NCI-H1694 treated with DMSO at 0.1 percent for 48 hours (cell line): ENCODE data around the gene PSMB2.

Experiments
- DNase-seq: peaks from one replicate; lab custom pipeline; 2025; lab: John Stamatoyannopoulos, UW

Gene PSMB2

GRCh38 chr1:35642471-35642955, 1.2 kb upstream of the PSMB2 start:
- no peak for DNase-seq

DNA sequence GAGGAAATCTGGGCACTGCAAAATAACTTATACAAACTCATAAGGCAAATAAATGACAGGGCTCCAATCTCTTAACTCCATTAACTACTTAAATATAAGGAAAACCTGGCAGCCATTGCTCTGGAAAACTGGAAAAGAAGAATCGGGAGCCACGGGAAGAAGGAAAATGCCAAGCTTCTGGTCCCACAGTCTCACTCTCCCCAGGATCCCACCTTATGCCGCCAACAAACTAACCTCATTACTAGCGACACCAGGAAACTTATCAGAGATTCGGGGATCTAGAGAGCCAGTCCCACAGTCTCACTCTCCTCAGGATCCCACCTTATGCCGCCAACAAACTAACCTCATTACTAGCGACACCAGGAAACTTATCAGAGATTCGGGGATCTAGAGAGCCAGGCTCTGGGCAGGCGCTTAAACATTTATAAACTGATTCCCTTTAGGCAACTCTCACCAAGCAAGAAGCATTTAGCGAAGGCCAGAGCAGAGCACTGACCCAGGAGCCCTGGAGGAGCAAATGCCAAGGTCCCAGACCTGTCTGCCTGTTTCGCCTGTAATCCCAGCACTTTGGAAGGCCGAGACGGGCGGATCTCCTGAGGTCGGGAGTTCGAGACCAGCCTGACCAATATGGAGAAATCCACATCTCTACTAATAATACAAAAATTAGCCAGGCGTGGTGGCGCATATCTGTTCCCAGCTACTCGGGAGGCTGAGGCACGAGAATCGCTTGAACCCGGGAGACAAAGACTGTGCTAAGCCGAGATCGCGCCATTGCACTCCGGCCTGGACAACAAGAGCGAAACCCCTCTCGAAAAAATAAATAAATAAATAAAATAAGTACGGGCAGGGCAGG, 720 bp downstream of the PSMB2 start:
- DNase-seq: no peak

- no peak for DNase-seq
Measured at GRCh38 chr1:35637401-35637809, 3.9 kb downstream of the PSMB2 start.

- DNase-seq: no peak
Measured at GRCh38 chr1:35633547-35633946, 7.8 kb downstream of the PSMB2 start.

DNA sequence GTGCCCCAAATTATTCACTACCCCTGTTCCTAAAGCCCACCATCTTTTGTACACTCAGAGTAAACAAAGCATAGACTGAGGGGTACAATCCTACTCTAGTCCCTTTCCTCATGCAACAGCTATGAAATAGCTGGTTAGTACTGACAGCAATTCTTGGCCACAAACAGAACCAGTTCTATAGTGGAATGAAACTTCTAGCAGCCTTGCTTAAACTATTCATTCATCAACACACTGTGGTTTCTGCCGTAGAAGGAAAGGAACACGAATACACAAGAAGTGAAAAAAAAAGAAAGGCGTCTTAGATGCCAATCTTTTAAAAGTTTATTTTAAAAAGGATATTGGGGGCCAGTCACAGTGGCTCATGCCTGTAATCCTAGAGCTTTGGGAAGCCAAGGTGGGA, 9.9 kb downstream of the PSMB2 start:
- DNase-seq: no peak

DNA sequence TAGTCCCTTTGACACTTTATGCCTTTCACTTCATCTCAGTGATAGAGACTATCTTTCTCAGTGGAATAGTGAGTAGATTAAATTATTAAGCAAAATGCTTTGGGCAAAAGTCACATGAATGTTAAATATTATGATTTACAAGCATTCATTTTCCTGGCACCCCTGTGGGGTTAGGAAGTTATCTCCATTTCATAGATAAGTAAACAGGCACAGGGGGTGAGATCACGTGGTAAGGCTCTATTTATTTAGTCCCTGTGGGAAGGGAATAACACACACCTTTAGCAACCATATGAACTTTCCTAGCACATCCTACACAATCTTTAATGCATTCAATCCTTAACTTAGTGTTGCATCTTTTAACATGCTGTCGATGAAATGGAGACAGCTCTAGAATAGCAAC, 12.3 kb downstream of the PSMB2 start:
- no peak for DNase-seq

DNA sequence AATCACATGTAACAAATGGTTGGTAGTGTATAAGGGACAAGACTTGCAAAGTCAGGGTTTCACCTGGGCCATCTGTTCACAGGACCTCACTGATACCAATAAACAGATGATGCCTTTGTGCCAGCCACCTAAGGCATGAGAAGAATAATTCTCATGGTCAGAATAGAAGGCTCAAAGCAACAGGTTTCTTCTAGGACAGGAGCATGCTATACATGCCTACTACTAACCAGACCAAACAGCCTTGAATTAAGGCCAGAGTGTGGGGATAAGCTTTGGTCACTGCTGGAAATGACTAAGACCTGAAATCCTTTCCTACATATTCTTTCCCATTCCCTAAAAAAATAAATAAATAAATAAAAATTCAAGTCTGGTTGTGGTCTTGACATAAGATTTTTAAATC, 17.5 kb downstream of the PSMB2 start:
- no peak for DNase-seq

DNA sequence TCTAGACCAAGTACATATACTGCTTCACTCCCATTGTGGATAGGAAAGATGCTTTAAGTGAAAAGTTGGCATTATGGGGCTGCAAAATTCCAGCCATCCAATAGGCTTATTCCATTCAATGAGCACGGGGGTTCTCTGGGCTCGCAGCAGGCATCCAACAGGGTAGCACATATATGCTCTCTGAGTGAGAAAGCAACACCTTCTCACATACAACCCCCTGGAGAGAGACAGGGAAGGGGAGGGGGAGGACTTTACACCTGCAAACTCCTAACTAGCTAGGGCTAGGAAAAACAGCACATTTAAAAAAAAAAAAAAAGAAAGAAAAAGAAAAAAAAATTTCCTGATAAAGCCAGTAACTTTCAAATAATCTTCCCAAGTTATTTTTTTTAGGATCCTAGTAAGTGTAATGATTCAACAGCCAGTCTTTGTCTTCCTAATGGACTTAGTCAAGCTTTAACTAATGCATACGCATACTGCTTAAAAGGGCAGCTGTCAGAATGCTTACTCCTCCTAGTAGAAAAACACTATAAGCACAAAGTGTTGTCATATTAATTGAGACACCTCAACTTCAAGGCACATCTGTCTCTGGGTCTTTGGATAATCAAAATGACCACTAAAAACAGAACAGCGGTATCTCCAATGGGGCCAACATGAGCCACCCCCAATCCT, 18.7 kb downstream of the PSMB2 start:
- DNase-seq: no peak

DNA sequence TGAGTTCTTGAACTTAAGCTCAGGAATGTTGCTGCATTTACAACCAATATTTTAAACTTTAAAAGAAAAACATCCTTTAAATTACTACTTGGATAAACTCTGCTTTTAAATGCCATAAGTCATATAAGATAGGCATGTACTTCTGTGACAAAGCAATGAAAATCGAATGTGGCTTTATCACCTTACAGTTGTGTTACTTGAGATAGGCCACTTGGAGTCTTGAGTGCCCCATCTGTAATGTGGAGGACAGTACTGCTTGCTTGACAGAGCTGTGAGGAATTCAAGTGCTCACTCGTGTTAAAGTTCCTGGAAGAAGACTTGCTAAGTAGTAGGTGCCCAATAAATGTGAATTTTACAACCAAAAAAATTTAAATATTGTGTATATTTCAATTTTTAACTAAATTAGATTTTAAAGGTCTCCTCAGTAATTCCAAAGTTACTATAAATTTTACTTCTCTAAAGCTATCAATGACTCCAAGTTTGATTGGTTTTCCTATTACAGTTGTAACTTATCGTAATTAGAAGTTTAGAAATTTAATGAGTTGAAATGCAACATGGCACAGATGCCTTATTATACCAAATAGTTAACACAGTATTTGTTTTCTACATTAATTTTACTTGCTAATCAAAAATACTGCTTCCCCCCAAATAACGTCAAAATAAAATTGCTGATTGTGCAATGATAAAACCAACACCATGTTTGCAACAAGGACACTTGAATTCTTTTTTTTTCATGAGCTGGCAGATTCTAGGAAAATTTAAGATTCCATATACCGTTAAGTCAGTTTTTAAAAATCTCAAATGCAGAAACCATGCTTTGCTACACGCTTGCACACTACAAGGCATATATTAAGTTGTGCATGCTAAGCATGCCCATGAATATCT, 21.8 kb downstream of the PSMB2 start:
- no peak for DNase-seq

GRCh38 chr1:35615440-35615839, 25.9 kb downstream of the PSMB2 start:
- no peak for DNase-seq

DNA sequence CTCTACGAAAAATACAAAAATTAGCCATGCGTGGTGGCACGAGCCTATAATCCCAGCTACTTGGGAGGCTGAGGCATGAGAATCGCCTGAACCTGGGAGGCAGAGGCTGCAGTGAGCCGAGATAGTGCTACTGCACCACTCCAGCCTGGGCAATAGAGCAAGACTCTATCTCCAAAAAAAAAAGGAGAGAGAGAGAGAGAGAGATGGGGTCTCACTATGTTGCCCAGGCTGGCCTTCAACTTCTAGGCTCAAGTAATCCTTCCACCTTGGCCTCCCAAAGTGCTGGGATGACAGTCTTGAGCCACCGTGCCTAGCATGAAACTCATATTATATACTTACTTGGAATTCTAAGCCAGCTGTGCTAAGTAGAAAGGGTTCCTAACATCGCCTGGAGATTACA, 29.7 kb downstream of the PSMB2 start:
- no peak for DNase-seq

- DNase-seq: no peak
Measured at GRCh38 chr1:35605867-35606182, 35.5 kb downstream of the PSMB2 start.

GRCh38 chr1:35605071-35605866, 36.1 kb downstream of the PSMB2 start:
- DNase-seq: no peak

DNA sequence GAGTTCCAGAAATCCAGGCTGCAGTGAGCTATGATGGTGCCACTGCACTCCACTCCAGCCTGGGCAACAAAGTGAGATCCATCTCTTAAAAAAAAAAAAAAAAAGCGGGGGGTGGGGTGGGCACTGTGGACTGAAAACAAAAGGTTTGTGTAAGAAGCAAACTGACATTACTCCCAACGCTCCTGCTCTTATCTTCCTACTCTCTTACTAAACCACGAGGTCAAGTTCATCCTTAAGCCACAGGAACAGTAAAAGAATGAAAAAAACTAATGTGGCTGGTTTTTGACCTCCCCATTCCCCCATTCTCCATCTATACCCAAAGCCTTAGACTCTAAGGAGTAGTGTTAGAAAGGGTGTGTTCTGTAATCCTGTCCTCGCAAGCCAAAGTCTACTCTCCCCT, 37.4 kb downstream of the PSMB2 start:
- DNase-seq: no peak

GRCh38 chr1:35603468-35603867, 37.9 kb downstream of the PSMB2 start:
- DNase-seq: no peak

GRCh38 chr1:35600593-35600992, 40.7 kb downstream of the PSMB2 start:
- DNase-seq: no peak

DNA sequence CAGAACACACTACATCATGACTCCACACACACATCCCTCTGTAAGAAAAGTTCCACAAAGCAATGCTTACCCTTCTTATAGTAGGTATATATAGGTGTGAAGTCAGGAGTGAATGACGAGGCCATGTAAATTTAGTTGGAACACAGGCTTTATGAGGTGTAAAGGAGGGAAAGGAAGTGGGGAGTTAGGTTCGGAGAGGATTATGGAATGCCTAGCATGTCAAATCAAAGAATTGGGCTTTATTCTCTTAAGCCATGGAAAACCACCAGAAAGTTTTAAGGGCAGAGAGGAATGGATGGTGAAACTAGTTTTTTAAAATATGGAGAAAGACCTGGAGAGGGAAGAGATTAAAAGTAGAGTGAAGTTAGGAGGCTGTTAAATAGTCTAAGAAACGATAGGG, 41.9 kb downstream of the PSMB2 start:
- DNase-seq: no peak

DNA sequence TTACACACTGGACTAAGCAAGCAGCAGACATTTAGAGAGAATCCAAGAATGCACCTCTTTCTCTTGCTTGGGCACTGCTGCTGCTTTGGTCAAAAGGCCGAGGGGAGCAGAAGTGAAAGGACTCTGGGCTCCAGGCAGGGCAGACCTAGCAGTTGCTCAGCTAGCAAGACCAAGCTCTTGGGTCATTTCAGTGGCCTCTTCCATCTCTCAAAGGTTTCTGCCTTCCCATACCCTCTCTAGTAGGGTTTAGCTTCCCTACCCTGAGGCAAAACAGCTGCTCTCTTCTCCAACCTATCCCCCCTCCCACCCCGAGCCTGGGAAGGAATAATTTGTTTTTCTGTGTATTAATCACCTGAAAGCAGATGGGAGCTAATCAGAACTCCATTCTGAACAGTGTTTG, 42.4 kb downstream of the PSMB2 start:
- no peak for DNase-seq

DNA sequence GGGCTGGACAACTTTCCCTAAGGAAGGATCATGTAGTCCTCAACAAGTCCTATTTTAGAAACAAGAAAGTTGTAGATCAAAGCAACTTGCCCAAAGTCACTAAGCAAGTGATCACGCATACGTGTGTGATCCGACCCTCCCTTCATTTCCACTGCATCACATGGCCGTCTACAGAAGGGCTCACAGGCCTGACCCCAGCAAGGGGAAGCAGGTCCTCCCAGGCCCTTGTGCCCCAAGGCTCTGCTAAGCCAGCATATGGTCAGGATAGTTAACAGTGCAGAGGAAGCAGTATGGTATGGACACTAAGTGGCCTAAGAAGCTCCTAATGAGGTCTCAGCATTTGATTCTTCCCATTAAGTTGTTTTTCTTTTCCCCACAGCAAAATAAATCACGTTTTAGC, 43.5 kb downstream of the PSMB2 start:
- no peak for DNase-seq

DNA sequence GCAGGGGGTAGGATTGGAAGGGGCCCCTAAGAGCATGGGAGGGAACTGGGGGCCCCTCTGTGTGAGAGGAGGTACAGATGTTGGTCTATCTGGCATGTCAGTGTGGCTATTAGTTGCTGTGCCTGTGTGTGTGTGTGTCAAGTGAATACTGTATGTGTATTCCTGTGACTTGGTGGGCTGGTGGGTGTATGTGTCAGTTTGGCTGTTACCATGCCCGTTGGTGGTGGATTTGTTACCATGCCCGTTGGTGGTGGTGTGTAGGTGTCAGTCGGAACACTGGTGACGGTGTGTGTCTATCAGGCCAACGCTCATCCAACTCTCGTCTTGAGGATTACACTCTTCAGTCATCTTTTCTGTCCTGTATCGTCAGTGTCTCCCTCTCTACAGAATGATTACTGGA, 45.6 kb downstream of the PSMB2 start:
- DNase-seq: no peak

DNA sequence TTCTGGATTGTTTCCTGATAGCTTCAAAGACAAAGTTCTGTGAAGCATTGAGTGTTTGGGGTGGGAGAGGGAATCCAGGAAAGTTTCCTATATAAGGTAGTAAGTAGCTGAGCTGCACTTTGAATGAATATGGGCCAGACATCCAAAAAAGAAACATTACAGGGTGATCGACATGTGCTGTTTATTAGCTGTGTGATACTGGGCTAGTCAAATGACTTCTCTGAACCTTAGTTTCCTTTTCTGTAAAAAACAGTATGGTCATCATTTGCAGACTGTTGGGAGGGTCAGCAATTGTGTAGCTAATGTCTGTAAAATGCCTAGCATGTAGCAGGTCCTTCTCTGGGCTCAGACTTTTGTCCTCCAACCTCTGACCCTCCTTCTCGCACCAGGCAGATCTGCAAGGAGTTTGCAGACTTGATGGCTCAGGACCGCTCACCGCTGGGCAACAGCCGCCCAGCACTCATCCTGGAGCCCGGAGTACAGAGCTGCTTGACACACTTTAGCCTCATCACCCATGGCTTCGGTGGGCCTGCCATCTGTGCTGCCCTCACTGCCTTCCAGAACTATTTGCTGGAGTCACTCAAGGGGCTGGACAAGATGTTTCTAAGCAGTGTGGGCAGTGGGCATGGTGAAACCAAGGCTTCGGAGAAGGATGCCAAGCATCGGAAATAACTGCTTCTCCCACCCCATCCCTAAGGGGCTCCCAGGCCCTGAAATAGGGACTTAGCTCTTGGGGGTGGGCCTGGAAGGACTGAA, 47.1 kb downstream of the PSMB2 start:
- DNase-seq: no peak
